ENCODE results near the gene SWSAP1. TPM values are rescaled to one million over a fixed set of nuclear protein-coding genes. Genes with fewer than 3 reads are reported as not detected.
A peak's percentile ranks its signal among the peaks of the same experiment; 100 is the strongest.

The SWSAP1 gene
- total RNA-seq, 4 donors from 2014 or later, result 0.66 to 1.7 (median 1.5) TPM

GRCh38 chr19:11380653-11381537 lies 6.4 kb downstream of the SWSAP1 start:
- intact Hi-C loops (cut with DNase I), result loop anchor here (5.0 kb wide), 2 partner anchors 56 to 84 kb away; partner anchors contain the start of genes ODAD3, PRKCSH and TSPAN16
- Histone ChIP-seq H3K36me3 (peaks cover 0 to 12% (median 4%) of the 10 kb centered on the region in 4 donors), H3K4me3 (peak overlapping the region; percentile 60 to 78 (median 64)), H3K4me1 (peaks cover 46 to 71% (median 68%) of the 10 kb centered on the region in 4 donors), H3K27me3 (peaks cover 0 to 30% (median 23%) of the 10 kb centered on the region in 4 donors), H3K27ac (replicated peaks in 1 of 4) (peak overlapping the region; percentile 79 to 86 (median 82)), H3K9me3 (no peaks in the 10 kb centered on the region)
- TF ChIP-seq, protein P1, sequence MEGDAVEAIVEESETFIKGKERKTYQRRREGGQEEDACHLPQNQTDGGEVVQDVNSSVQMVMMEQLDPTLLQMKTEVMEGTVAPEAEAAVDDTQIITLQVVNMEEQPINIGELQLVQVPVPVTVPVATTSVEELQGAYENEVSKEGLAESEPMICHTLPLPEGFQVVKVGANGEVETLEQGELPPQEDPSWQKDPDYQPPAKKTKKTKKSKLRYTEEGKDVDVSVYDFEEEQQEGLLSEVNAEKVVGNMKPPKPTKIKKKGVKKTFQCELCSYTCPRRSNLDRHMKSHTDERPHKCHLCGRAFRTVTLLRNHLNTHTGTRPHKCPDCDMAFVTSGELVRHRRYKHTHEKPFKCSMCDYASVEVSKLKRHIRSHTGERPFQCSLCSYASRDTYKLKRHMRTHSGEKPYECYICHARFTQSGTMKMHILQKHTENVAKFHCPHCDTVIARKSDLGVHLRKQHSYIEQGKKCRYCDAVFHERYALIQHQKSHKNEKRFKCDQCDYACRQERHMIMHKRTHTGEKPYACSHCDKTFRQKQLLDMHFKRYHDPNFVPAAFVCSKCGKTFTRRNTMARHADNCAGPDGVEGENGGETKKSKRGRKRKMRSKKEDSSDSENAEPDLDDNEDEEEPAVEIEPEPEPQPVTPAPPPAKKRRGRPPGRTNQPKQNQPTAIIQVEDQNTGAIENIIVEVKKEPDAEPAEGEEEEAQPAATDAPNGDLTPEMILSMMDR (IDR thresholded peaks at IDR 0.05), result peak; percentile 60 to 79 (median 78)
- TF ChIP-seq POLR2AphosphoS5 (IDR thresholded peaks at IDR 0.05) (peak; percentile 90 to 96), EP300 (IDR thresholded peaks at IDR 0.05) (no peak), POLR2A (IDR thresholded peaks at IDR 0.05; ENCODE audit: low read depth) (peak; percentile 39)
- peak; percentile 99 for DNase-seq (ENCODE audit: extremely low spot score)
- WGBS, result 1% methylated on average over 48 of the region's 54 CpGs

GRCh38 chr19:11382898-11383705 lies 8.6 kb downstream of the SWSAP1 start:
- Histone ChIP-seq H3K27me3 (peaks cover 0 to 30% (median 23%) of the 10 kb centered on the region in 4 donors), H3K4me1 (peaks cover 31 to 49% (median 46%) of the 10 kb centered on the region in 4 donors), H3K36me3 (peaks cover 0 to 7% (median 2%) of the 10 kb centered on the region in 4 donors), H3K9me3 (no peaks in the 10 kb centered on the region), H3K4me3 (peak overlapping the region; percentile 33 to 51 (median 36)), H3K27ac (replicated peaks in 1 of 4) (no peak overlapping the region)
- no peak for TF ChIP-seq POLR2A (IDR thresholded peaks at IDR 0.05; ENCODE audit: low read depth)
- TF ChIP-seq, protein P1 (IDR thresholded peaks at IDR 0.05), result peak; percentile 43 to 66 (median 54)
- 0% methylated on average over 2 of the region's 65 CpGs for WGBS
- intact Hi-C loops (cut with DNase I), result loop anchor here (5.0 kb wide), 2 partner anchors 54 to 86 kb away; partner anchors contain the start of genes ODAD3, PRKCSH and TSPAN16
- DNase-seq (ENCODE audit: extremely low spot score), result no peak

GRCh38 chr19:11383706-11384048 lies 9.2 kb downstream of the SWSAP1 start:
- peak overlapping the region; percentile 33 to 51 (median 36) for H3K4me3 ChIP-seq
- intact Hi-C loops (cut with DNase I), result loop anchor here (5.0 kb wide), 2 partner anchors 54 to 86 kb away; partner anchors contain the start of genes ODAD3, PRKCSH and TSPAN16

DNA sequence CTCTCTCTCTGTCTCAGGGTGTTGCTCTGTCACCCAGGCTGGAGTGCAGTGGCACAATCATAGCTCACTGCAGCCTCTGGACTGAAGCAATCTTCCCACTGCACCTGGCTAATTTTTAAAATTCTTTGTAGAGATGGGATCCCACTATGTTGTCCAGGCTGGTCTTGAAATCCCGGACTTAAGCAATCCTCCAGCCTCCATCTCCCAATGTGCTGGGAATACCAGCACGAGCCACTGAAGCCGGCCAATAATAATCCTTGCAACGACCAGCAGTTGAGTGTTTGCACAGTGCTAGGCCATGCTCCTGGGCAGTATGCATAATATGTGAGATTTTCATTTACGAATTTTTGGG lies 10.3 kb downstream of the SWSAP1 start:
- intact Hi-C loops (cut with DNase I), result loop anchor here (5.0 kb wide), 2 partner anchors 53 to 87 kb away; partner anchors contain the start of genes ODAD3, PRKCSH and TSPAN16
- Histone ChIP-seq H3K4me3 (no peak overlapping the region), H3K36me3 (no peaks in the 10 kb centered on the region), H3K4me1 (peaks cover 31 to 42% (median 40%) of the 10 kb centered on the region in 4 donors), H3K27ac (replicated peaks in 1 of 4) (no peak overlapping the region), H3K9me3 (no peaks in the 10 kb centered on the region), H3K27me3 (peaks cover 0 to 30% (median 23%) of the 10 kb centered on the region in 4 donors)
- DNase-seq (ENCODE audit: extremely low spot score), result no peak
- 89% methylated on average over 5 of the region's 5 CpGs for WGBS
- TF ChIP-seq POLR2A (IDR thresholded peaks at IDR 0.05; ENCODE audit: low read depth) (no peak), EP300 (IDR thresholded peaks at IDR 0.05) (no peak)

More at GRCh38 chr19:11383706-11384048, 9.2 kb downstream of the SWSAP1 start:
- no peak for TF ChIP-seq POLR2A (IDR thresholded peaks at IDR 0.05; ENCODE audit: low read depth)
- no peak for TF ChIP-seq POLR2AphosphoS5 (IDR thresholded peaks at IDR 0.05)
- TF ChIP-seq, protein P1 (IDR thresholded peaks at IDR 0.05), result no peak
- no peak for TF ChIP-seq EP300 (IDR thresholded peaks at IDR 0.05)
- Histone ChIP-seq H3K27me3 (peaks cover 0 to 30% (median 23%) of the 10 kb centered on the region in 4 donors), H3K36me3 (peaks cover 0 to 2% (median 0%) of the 10 kb centered on the region in 4 donors), H3K27ac (replicated peaks in 1 of 4) (no peak overlapping the region), H3K4me1 (peaks cover 31 to 45% (median 41%) of the 10 kb centered on the region in 4 donors), H3K9me3 (no peaks in the 10 kb centered on the region)
- 0% methylated on average over 5 of the region's 9 CpGs for WGBS
- DNase-seq (ENCODE audit: extremely low spot score), result no peak

All from esophagus muscularis mucosa (tissue), 4 donors.